Breast epithelium (tissue), 4 donors: ENCODE results near the gene FCN3. TPM values are rescaled to one million over a fixed set of nuclear protein-coding genes. Genes with fewer than 3 reads are reported as not detected.
"Not testable (repeated sequence)": the region's sequence is repeated elsewhere in the genome, so short reads cannot be mapped to it uniquely, and the experiment has no call there.

Experiments used
- DNase-seq, 2 donors: peaks; one replicate each; pipeline ENCODE4 v3.0.0-alpha.2; 2019; ENCODE audit warnings: low spot score in 2 of 2
- H3K27ac ChIP-seq, 2 donors: fragments of 200-600 bp; sonication (generic) in 1 of 2; one replicate each; pipeline ENCODE4 v1.5.1; 2016 to 2019; ENCODE audit warnings: mild to moderate bottlenecking in 1 of 2
- H3K27me3 ChIP-seq, 2 donors: fragments of 200-600 bp; sonication (generic) in 1 of 2; one replicate each; pipeline versions ENCODE4 v1.5.1 to v1.6.0; 2017 to 2019; ENCODE audit warnings: control low read depth in 1 of 2, mild to moderate bottlenecking in 1 of 2
- H3K36me3 ChIP-seq: fragments of 200-600 bp; one replicate; pipeline ENCODE4 v1.5.1; 2019
- H3K4me1 ChIP-seq, 2 donors: fragments of 200-600 bp; sonication (generic); one replicate each; pipeline ENCODE4 v1.5.1; 2016 to 2019; ENCODE audit warnings: control low read depth in 1 of 2
- H3K4me3 ChIP-seq, 3 donors: fragments of 200-600 bp; sonication (generic); 1 replicate in 2 of 3; 2 replicates in 1 of 3; pipeline ENCODE4 v1.5.1; 2016 to 2019; ENCODE audit warnings: mild to moderate bottlenecking in 3 of 3, moderate library complexity in 2 of 3
- H3K9me3 ChIP-seq, 2 donors: fragments of 200-600 bp; sonication (generic) in 1 of 2; one replicate each; pipeline ENCODE4 v1.5.1; 2016 to 2019; ENCODE audit warnings: control low read depth in 1 of 2
- POLR2A ChIP-seq: fragments of 450-650 bp; IDR thresholded peaks from one replicate; pipeline ENCODE4 v1.6.1; 2016; ENCODE audit warnings: antibody characterized with exemption, mild to moderate bottlenecking, moderate library complexity
- POLR2AphosphoS5 ChIP-seq, 3 donors: sonication (generic); formaldehyde crosslinking; IDR thresholded peaks; one replicate each; pipeline ENCODE4 v1.6.1; 2017; ENCODE audit warnings: antibody characterized with exemption in 3 of 3
- intact Hi-C: fragments of 100-400 bp; cut with DNase I; formaldehyde crosslinking; loops from one replicate; pipeline ENCODE4 v1.15.1; 2023; ENCODE audit warnings: low total_unique reads
- total RNA-seq, 3 donors: library from RNA; depleted of rRNA; stranded (reverse); fragments of >200 nt; gene quantifications; one replicate each; pipeline ENCODE4 v1.1.0, GENCODE V29; 2016
- TF ChIP-seq, protein P1 (sequence below), 3 donors: fragments of 450-650 bp; IDR thresholded peaks; one replicate each; pipeline ENCODE4 v1.5.1; 2016 to 2017; ENCODE audit warnings: antibody characterized with exemption in 3 of 3, mild to moderate bottlenecking in 3 of 3, moderate library complexity in 3 of 3

The FCN3 gene
- total RNA-seq, 3 donors from 2014 or later: 6.0 to 10.5 (median 7.4) TPM

DNA sequence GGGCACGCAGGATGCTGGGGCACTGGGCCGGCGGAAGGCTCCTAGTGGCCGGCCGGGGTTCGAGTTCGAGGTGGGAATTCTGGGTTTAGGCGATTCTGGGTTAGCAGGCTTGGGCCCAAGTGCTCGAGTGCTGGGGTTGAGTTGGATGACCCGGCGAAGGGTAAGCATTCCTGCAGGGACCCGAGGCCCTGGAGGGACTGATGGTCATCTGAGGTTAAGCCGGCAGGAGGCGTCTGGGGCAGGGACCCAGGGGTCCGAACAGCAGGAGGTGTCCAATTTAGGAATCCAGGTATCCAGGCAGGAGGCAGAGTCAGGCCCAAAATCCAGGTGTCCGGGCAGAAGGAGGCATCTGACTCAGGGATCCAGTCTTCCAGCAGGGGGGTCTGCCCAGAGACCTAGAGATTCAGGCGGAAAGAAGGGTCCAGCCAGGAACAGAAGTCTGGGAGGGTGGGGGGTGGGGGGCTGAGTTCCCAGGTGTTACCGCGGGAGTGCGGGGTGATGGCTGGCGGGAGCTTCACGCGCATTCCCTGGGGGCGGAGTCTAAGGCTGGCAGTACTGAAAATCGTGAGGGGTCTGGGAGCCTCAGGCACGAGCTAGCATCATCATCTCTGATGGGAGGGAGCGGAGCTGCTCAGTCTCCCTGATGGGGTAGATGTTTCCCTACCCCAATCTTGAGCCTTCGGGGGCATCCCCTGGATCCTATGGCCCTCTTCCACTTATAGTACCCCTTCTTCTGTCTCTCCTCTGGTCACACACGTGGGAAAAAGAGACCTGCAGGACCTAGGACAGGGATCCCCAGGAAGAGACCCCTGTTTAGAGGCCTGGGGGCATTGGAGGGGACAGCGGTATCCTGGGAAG is 18.4 kb upstream of the FCN3 start:
- Histone ChIP-seq H3K36me3 (no peaks in the 10 kb centered on the region), H3K27ac (peak overlapping the region; percentile 46 to 71), H3K4me1 (peaks cover 0 to 8% of the 10 kb centered on the region in 2 donors), H3K4me3 (peak overlapping the region; percentile 33 to 75 (median 54)), H3K9me3 (no peaks in the 10 kb centered on the region), H3K27me3 (no peaks in the 10 kb centered on the region)
- DNase-seq: no peak
- TF ChIP-seq POLR2AphosphoS5 (IDR thresholded peaks at IDR 0.05) (no peak), POLR2A (no peak)
- TF ChIP-seq, protein P1, sequence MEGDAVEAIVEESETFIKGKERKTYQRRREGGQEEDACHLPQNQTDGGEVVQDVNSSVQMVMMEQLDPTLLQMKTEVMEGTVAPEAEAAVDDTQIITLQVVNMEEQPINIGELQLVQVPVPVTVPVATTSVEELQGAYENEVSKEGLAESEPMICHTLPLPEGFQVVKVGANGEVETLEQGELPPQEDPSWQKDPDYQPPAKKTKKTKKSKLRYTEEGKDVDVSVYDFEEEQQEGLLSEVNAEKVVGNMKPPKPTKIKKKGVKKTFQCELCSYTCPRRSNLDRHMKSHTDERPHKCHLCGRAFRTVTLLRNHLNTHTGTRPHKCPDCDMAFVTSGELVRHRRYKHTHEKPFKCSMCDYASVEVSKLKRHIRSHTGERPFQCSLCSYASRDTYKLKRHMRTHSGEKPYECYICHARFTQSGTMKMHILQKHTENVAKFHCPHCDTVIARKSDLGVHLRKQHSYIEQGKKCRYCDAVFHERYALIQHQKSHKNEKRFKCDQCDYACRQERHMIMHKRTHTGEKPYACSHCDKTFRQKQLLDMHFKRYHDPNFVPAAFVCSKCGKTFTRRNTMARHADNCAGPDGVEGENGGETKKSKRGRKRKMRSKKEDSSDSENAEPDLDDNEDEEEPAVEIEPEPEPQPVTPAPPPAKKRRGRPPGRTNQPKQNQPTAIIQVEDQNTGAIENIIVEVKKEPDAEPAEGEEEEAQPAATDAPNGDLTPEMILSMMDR (IDR thresholded peaks at IDR 0.05): no peak
- intact Hi-C loops: loop anchor here (1.0 to 10.0 kb wide), 4 partner anchors 22 to 272 kb away; partner anchors contain the start of gene AHDC1

DNA sequence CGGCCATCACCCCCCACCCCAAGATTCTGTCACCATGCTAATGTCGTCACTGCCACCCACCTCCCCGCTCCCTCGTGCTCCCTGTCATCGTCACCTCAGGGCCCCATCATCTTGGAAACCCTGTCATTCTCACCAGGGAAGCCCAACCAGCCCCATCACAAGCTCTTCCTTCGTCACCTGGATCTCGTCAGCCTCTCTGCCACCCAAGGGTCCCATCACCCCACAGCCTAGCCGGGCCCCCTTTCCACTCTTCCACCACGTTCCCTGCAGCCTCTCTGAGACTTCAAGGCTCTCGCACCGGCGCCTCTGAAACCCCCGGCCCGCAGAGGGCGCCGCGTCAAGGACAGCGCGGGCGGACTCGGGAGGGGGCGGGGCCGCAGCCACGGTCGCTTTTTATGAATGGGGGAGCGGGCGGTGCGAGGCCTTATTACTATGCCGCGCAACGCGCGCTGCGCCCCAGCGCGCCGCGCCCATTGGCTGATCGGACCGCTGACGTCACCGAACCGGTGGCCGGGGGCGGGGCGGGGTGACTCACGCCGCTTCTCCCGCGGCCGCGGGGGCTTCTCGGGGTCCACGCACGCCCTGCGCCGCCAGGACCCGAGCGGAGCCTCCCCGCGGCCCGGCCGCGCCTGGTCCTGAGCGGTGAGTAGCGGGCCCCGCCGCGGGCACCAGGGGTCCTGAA is 17.6 kb upstream of the FCN3 start, which contains the start of gene GPR3:
Gene GPR3, plus strand, starts transcription at position 527 of the 682 bp plus-strand sequence. CDS start 1,177 bp downstream, outside the sequence.
- TF ChIP-seq, protein P1 (IDR thresholded peaks at IDR 0.05): peak; percentile 14 to 47 (median 42)
- TF ChIP-seq POLR2A (no peak), POLR2AphosphoS5 (IDR thresholded peaks at IDR 0.05) (peak in 2 of 3 donors; percentile 26 to 53)
- intact Hi-C loops: loop anchor here (1.0 to 10.0 kb wide), 4 partner anchors 21 to 273 kb away; partner anchors contain the start of gene AHDC1
- peak; percentile 86 to 87 for DNase-seq
- H3K4me3 ChIP-seq: peak within 1 kb of the TSS; percentile 33 to 75 (median 54)
- no peaks in the 10 kb centered on the region for H3K27me3 ChIP-seq
- no peaks in the 10 kb centered on the region for H3K9me3 ChIP-seq
- H3K4me1 ChIP-seq: peaks cover 0 to 8% of the 10 kb centered on the region in 2 donors
- H3K36me3 ChIP-seq: no peaks in the 10 kb centered on the region
- peak within 1 kb of the TSS; percentile 46 to 71 for H3K27ac ChIP-seq

DNA sequence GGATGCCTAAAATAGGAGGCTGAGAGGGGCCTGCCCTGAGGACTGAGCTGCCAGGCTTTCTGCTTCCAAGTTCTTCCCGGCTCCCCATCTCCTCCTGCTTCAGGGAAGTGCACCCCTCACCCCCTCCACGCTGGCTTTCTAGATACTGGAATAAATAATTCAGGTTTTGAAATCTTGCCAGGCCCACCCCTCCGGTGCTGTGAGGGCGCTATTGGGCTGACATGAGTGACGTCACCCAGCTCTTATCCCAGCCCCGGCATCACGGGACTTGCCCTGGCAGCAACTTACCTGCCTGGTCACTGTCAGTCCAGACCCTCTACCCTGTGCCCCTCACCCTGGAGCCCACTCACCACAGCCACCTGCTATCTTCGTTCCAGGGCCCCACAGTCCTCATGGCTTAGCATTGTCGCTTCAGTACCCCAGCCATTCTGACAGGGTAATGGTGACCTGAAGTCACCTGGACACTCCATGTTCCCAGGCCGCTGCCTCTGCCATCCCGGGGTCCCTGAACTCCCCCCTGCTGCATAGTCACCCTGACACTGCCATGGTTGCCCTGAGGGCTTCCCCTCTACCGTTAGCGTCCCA is 17.0 kb upstream of the FCN3 start:
- intact Hi-C loops: loop anchor here (1.0 to 10.0 kb wide), 4 partner anchors 20 to 273 kb away; partner anchors contain the start of gene AHDC1
- TF ChIP-seq, protein P1 (IDR thresholded peaks at IDR 0.05): no peak
- TF ChIP-seq POLR2AphosphoS5 (IDR thresholded peaks at IDR 0.05) (no peak), POLR2A (no peak)
- H3K4me1 ChIP-seq: peaks cover 0 to 8% of the 10 kb centered on the region in 2 donors
- no peak for DNase-seq
- H3K4me3 ChIP-seq: peak overlapping the region; percentile 33 to 75 (median 54)
- H3K36me3 ChIP-seq: no peaks in the 10 kb centered on the region
- H3K27ac ChIP-seq: peak overlapping the region in 1 of 2 donors; percentile 71
- no peaks in the 10 kb centered on the region for H3K9me3 ChIP-seq
- no peaks in the 10 kb centered on the region for H3K27me3 ChIP-seq

DNA sequence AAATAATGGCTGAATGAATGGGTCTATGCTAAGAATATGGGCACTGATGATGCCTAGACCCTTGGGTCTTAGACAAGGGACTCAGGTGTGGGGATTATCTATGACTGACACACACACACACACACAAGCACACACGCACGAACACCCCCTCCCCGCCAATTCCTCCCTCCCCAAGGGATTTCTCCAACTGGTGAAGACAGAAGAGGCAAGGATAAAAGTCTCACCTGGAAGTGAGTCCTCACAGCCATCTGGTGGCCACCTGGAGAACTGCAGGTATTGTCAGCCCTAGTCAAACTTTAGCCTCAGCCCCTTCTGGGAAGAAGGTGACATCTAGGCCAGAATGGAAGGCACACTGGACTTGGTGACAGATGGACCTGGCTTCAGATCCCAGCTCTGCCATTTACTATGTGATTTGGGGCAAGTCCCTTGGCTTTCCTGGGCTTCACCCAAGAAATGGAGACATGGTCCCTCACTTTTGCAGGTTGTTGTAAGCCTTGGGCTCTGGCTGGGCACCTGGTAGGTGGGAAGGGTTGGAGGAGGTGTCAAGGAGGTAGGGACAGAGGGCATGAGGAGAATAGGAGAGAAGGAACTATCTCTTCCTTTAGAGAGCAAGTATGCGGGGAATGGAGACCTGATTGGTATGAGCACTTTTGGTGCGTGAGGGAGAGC is 13.8 kb upstream of the FCN3 start:
- peak; percentile 72 to 79 for DNase-seq
- TF ChIP-seq, protein P1 (IDR thresholded peaks at IDR 0.05): peak; percentile 83 to 97 (median 95)
- TF ChIP-seq POLR2A (no peak), POLR2AphosphoS5 (IDR thresholded peaks at IDR 0.05) (peak in 1 of 3 donors; percentile 38)
- Histone ChIP-seq H3K27ac (no peak overlapping the region), H3K9me3 (no peaks in the 10 kb centered on the region), H3K27me3 (no peaks in the 10 kb centered on the region), H3K4me1 (peaks cover 0 to 8% of the 10 kb centered on the region in 2 donors), H3K4me3 (no peak overlapping the region), H3K36me3 (no peaks in the 10 kb centered on the region)
- intact Hi-C loops: no loop called here

DNA sequence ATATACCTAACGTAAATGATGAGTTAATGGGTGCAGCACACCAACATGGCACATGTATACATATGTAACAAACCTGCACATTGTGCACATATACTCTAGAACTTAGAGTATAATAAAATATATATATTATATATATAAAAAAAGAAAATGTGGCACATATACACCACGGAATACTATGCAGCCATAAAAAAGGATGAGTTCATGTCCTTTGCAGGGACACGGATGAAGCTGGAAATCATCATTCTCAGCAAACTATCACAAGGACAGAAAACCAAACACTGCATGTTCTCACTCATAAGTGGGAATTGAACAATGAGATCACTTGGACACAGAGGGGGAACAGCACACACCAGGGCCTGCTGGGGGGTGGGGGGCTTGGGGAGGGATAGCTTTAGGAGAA is 10.2 kb upstream of the FCN3 start:
- intact Hi-C loops, H3K4me3 ChIP-seq, H3K9me3 ChIP-seq, H3K27ac ChIP-seq, DNase-seq, H3K36me3 ChIP-seq, H3K27me3 ChIP-seq: not testable (repeated sequence)
- H3K4me1 ChIP-seq: peaks cover 4 to 18% of the 10 kb centered on the region in 2 donors
